Heart right ventricle (tissue), 16 donors: ENCODE data around the gene GRK5. TPM values are rescaled to one million over a fixed set of nuclear protein-coding genes. Genes with fewer than 3 reads are reported as not detected.

Source experiments
- ATAC-seq, 8 donors: fragments of 200-7000 bp; cut with Tn5 transposase; one replicate each; pipeline ENCODE4 v1.9.1; 2020; ENCODE audit warnings: mild to moderate bottlenecking in 8 of 8, moderate library complexity in 8 of 8, moderate number of reproducible peaks in 1 of 8
- DNase-seq, 2 donors: peaks; one replicate each; pipeline ENCODE4 v3.0.0-alpha.2; 2020
- H3K27ac ChIP-seq, 10 donors: fragments of 200-600 bp; sonication (generic) in 2 of 10; one replicate each; pipeline versions ENCODE4 v1.5.0 to v1.8.0; 2020 to 2022; ENCODE audit warnings: mild to moderate bottlenecking in 3 of 10
- H3K27me3 ChIP-seq, 7 donors: fragments of 200-600 bp; one replicate each; pipeline ENCODE4 v1.8.0; 2021 to 2022; ENCODE audit warnings: mild to moderate bottlenecking in 2 of 7
- H3K36me3 ChIP-seq, 9 donors: fragments of 200-600 bp; sonication (generic) in 1 of 9; one replicate each; pipeline versions ENCODE4 v1.5.0 to v1.8.0; 2020 to 2022; ENCODE audit warnings: mild to moderate bottlenecking in 2 of 9
- H3K4me1 ChIP-seq, 9 donors: fragments of 200-600 bp; sonication (generic) in 1 of 9; one replicate each; pipeline versions ENCODE4 v1.5.0 to v1.8.0; 2020 to 2022; ENCODE audit warnings: mild to moderate bottlenecking in 4 of 9
- H3K4me3 ChIP-seq, 10 donors: fragments of 200-600 bp; sonication (generic) in 2 of 10; one replicate each; pipeline versions ENCODE4 v1.5.0 to v1.8.0; 2020 to 2022; ENCODE audit warnings: mild to moderate bottlenecking in 7 of 10, moderate library complexity in 2 of 10
- H3K9me3 ChIP-seq, 11 donors: fragments of 200-600 bp in 10 of 11; sonication (generic) in 2 of 11; one replicate each; pipeline versions ENCODE4 v1.5.0 to v1.8.0; 2013 to 2022; ENCODE audit warnings: mild to moderate bottlenecking in 2 of 11, control low read depth in 1 of 11, moderate library complexity in 1 of 11
- CTCF ChIP-seq, 9 donors: fragments of 200-600 bp; sonication (generic) in 2 of 9; IDR thresholded peaks; one replicate each; pipeline versions ENCODE4 v1.5.0 to v1.8.0; 2021 to 2022; ENCODE audit warnings: antibody characterized with exemption in 9 of 9, mild to moderate bottlenecking in 5 of 9, moderate library complexity in 1 of 9
- WGBS, 2 donors: extraction: QIAGEN DNeasy Blood & Tissue Kit; methylation state at CpG; one replicate each; pipeline ENCODE4 v1.1.7; 2013; ENCODE audit warnings: inconsistent platforms in 1 of 2; 5-methylcytosine and 5-hydroxymethylcytosine counted together
- intact Hi-C, 10 donors: fragments of 100-400 bp; cut with DNase I; formaldehyde crosslinking; loops; one replicate each; pipeline versions ENCODE4 v1.11.1 to v1.14.2; 2022
- polyA plus RNA-seq, 2 donors: library from polyadenylated mRNA; stranded (reverse); fragments of 200-250 nt; gene quantifications; one replicate each; pipeline ENCODE4 v1.2.3, GENCODE V29; 2013
- total RNA-seq, 10 donors: library from RNA; stranded (reverse); fragmentation: NEBNext Ultra II Directional in 3 of 10; extraction: Animal tissue kit (Norgen Biotek cat#: 25700) in 3 of 10; gene quantifications; one replicate each; pipeline versions ENCODE4 v1.2.1 to v1.2.4, GENCODE V29; 2021 to 2023
- donor health status: Arrhythmogenic right ventricular cardiomyopathy.
- donor health status: ischemic (EF 13 %, LVEDD 7.1; RV severe dilation, severe dysfunction).
- donor health status: healthy with polysubstance abuse.
- donor health status: DM: no; HTN: yes; CAD: no.
- donor health status: DM: no; HTN: no; CAD: no.
- donor health status: ischemic (EF 25% LVEDD 6.9; RV normal size, moderate dysfunction).
- donor health status: ischemic (EF 25% LVEDD 5.7; RV mildly dilated, moderate dysfunction).
- donor health status: healthy.
- donor health status: DM: yes; HTN: yes; CAD: no.
- donor health status: Ischemic cardiomyopathy.
- donor health status: ischemic (EF 35%, LVEDD 5.7; RV mildly dilated, moderate dysfunction).
- donor health status: nonischemic (EF 11% LVEDD 7.7; RV severe dilation, severe dysfunction).
- donor health status: DM: yes; HTN: yes; CAD: no.
- donor health status: PGD.
- donor health status: ischemic (EF 29% LVEDD 5.4; RV normal size, mild dysfunction).
- donor health status: nonischemic (EF 23%, LVEDD 6.1; RV moderate dilation, normal function).

GRK5 gene
- total and polyA plus RNA-seq, 12 donors, result 11.8 to 80.5 (median 26.6) TPM

- intact Hi-C loops, result loop anchor here in 1 of 10 donors (5.0 kb wide), 1 partner anchor 39 kb away; no protein-coding TSS in a partner anchor
- Histone ChIP-seq H3K9me3 (no peaks in the 10 kb centered on the region), H3K27me3 (no peaks in the 10 kb centered on the region), H3K4me1 (peaks cover 39 to 89% (median 79%) of the 10 kb centered on the region in 9 donors), H3K27ac (peak overlapping the region in 9 of 10 donors; percentile 80 to 95 (median 88)), H3K36me3 (peaks cover 0 to 16% (median 0%) of the 10 kb centered on the region in 9 donors), H3K4me3 (no peak overlapping the region)
- no peak for TF ChIP-seq CTCF (IDR thresholded peaks at IDR 0.05)
- WGBS, 2 donors, result 79 to 84% methylated on average over 21 of the region's 21 CpGs
- DNase-seq (no peak), ATAC-seq (no peak)
Observed at GRCh38 chr10:119367841-119368549, 160.6 kb downstream of the GRK5 start.

GRCh38 chr10:119368581-119368980, 161.2 kb downstream of the GRK5 start:
- DNase-seq, result no peak
- no peaks in the 10 kb centered on the region for H3K9me3 ChIP-seq
- H3K4me1 ChIP-seq, result peaks cover 39 to 87% (median 80%) of the 10 kb centered on the region in 9 donors
- peak overlapping the region in 2 of 10 donors; percentile 21 to 26 for H3K4me3 ChIP-seq
- no peaks in the 10 kb centered on the region for H3K27me3 ChIP-seq
- no peak for ATAC-seq
- intact Hi-C loops, result loop anchor here in 1 of 10 donors (5.0 kb wide), 1 partner anchor 39 kb away; no protein-coding TSS in a partner anchor
- peak overlapping the region; percentile 44 to 95 (median 88) for H3K27ac ChIP-seq
- no peak for TF ChIP-seq CTCF (IDR thresholded peaks at IDR 0.05)
- H3K36me3 ChIP-seq, result peaks cover 0 to 12% (median 0%) of the 10 kb centered on the region in 9 donors
- WGBS, 2 donors, result 62 to 66% methylated on average over 8 of the region's 8 CpGs

- no peaks in the 10 kb centered on the region for H3K27me3 ChIP-seq
- ATAC-seq, result peak in 1 of 8 donors; percentile 18
- 46 to 62% methylated on average over 21 of the region's 21 CpGs for WGBS, 2 donors
- H3K4me3 ChIP-seq, result peak overlapping the region in 4 of 10 donors; percentile 15 to 26 (median 20)
- peaks cover 0 to 12% (median 0%) of the 10 kb centered on the region in 9 donors for H3K36me3 ChIP-seq
- H3K9me3 ChIP-seq, result no peaks in the 10 kb centered on the region
- intact Hi-C loops, result loop anchor here in 1 of 10 donors (5.0 kb wide), 1 partner anchor 38 kb away; no protein-coding TSS in a partner anchor
- H3K4me1 ChIP-seq, result peaks cover 37 to 85% (median 80%) of the 10 kb centered on the region in 9 donors
- peak overlapping the region; percentile 44 to 95 (median 88) for H3K27ac ChIP-seq
- DNase-seq, result no peak
- no peak for TF ChIP-seq CTCF (IDR thresholded peaks at IDR 0.05)
Observed at GRCh38 chr10:119368991-119369869, 161.9 kb downstream of the GRK5 start.
